ENCODE data around the gene AVEN. TPM values are rescaled to one million over a fixed set of nuclear protein-coding genes. Genes with fewer than 3 reads are reported as not detected.

The AVEN gene
- total RNA-seq, 1 donor from 2014 or later = 17.3 TPM

- no peak overlapping the region for H3K4me3 ChIP-seq
- no peak for TF ChIP-seq CTCF (IDR thresholded peaks at IDR 0.05)
- DNase-seq (ENCODE audit: low spot score in 2 of 2) = no peak
- H3K36me3 ChIP-seq = no peaks in the 10 kb centered on the region
- H3K27me3 ChIP-seq = no peaks in the 10 kb centered on the region
- peaks cover 0 to 22% of the 10 kb centered on the region in 2 donors for H3K9me3 ChIP-seq
- no peaks in the 10 kb centered on the region for H3K4me1 ChIP-seq
- intact Hi-C loops (cut with DNase I) = no loop called here
- no peak overlapping the region for H3K27ac ChIP-seq
Measured at GRCh38 chr15:34047893-34048775, 9.1 kb upstream of the AVEN start.

- Histone ChIP-seq H3K27ac (no peak overlapping the region), H3K36me3 (no peaks in the 10 kb centered on the region), H3K27me3 (no peaks in the 10 kb centered on the region), H3K9me3 (peaks cover 0 to 18% of the 10 kb centered on the region in 2 donors), H3K4me3 (no peak overlapping the region), H3K4me1 (no peaks in the 10 kb centered on the region)
- no peak for DNase-seq (ENCODE audit: low spot score in 2 of 2)
- intact Hi-C loops (cut with DNase I) = no loop called here
- no peak for TF ChIP-seq CTCF (IDR thresholded peaks at IDR 0.05)
Measured at GRCh38 chr15:34046471-34047145, 7.6 kb upstream of the AVEN start.

- no peak for TF ChIP-seq CTCF (IDR thresholded peaks at IDR 0.05)
- Histone ChIP-seq H3K4me1 (peaks cover 5% of the 10 kb centered on the region in 2 donors), H3K4me3 (no peak overlapping the region), H3K9me3 (no peaks in the 10 kb centered on the region), H3K27me3 (no peaks in the 10 kb centered on the region), H3K27ac (no peak overlapping the region), H3K36me3 (no peaks in the 10 kb centered on the region)
- DNase-seq (ENCODE audit: low spot score in 2 of 2) = no peak
- intact Hi-C loops (cut with DNase I) = no loop called here
Measured at GRCh38 chr15:34043813-34044212, 4.8 kb upstream of the AVEN start.

- intact Hi-C loops (cut with DNase I) = no loop called here
- no peak for DNase-seq (ENCODE audit: low spot score in 2 of 2)
- H3K4me1 ChIP-seq = peaks cover 5% of the 10 kb centered on the region in 2 donors
Measured at GRCh38 chr15:34043391-34043790, 4.4 kb upstream of the AVEN start.

GRCh38 chr15:34039790-34040113 is 748 bp upstream of the AVEN start:
- TF ChIP-seq CTCF (IDR thresholded peaks at IDR 0.05) = no peak
- no peaks in the 10 kb centered on the region for H3K27me3 ChIP-seq
- H3K27ac ChIP-seq = peak overlapping the region; percentile 89 to 93
- no peak for DNase-seq (ENCODE audit: low spot score in 2 of 2)
- no peaks in the 10 kb centered on the region for H3K36me3 ChIP-seq
- intact Hi-C loops (cut with DNase I) = loop anchor here (1.0 to 2.0 kb wide), 2 partner anchors 17 to 61 kb away; partner anchors contain the start of gene EMC7
- no peaks in the 10 kb centered on the region for H3K9me3 ChIP-seq
- H3K4me1 ChIP-seq = peaks cover 5% of the 10 kb centered on the region in 2 donors
- peak overlapping the region; percentile 65 to 84 for H3K4me3 ChIP-seq

More at GRCh38 chr15:34043391-34043790, 4.4 kb upstream of the AVEN start:
- Histone ChIP-seq H3K9me3 (no peaks in the 10 kb centered on the region), H3K27ac (no peak overlapping the region), H3K27me3 (no peaks in the 10 kb centered on the region), H3K36me3 (no peaks in the 10 kb centered on the region), H3K4me3 (no peak overlapping the region)
- no peak for TF ChIP-seq CTCF (IDR thresholded peaks at IDR 0.05)
